RCC 7860 (cell line): ENCODE results near the gene SLC25A27.
A peak's percentile ranks its signal among the peaks of the same experiment; 100 is the strongest.

Experiments used
- DNase-seq: peaks from one replicate; pipeline ENCODE4 v3.0.0-alpha.2; 2015; ENCODE audit warnings: low spot score
- FAIRE-seq: peaks from 2 replicates; lab custom pipeline; 2012; peaks lifted over from hg19 to GRCh38; lab: Jason Lieb, UNC

SLC25A27 gene

GRCh38 chr6:46648869-46649492, 3.8 kb upstream of the SLC25A27 start:
- no peak for FAIRE-seq
- no peak for DNase-seq

GRCh38 chr6:46651006-46651405, 1.8 kb upstream of the SLC25A27 start:
- DNase-seq (no peak), FAIRE-seq (no peak)

GRCh38 chr6:46651816-46652215, 959 bp upstream of the SLC25A27 start:
- DNase-seq, result no peak
- FAIRE-seq, result no peak

- DNase-seq (no peak), FAIRE-seq (no peak)
These were observed 558 bp upstream of the SLC25A27 start for GRCh38 chr6:46652232-46652602.

- DNase-seq, result no peak
- FAIRE-seq, result no peak
These were observed 842 bp downstream of the SLC25A27 start for GRCh38 chr6:46653439-46654195.

GRCh38 chr6:46655803-46656202, 3.0 kb downstream of the SLC25A27 start:
- DNase-seq (no peak), FAIRE-seq (no peak)

GRCh38 chr6:46657642-46658041, 4.9 kb downstream of the SLC25A27 start:
- DNase-seq (no peak), FAIRE-seq (no peak)

GRCh38 chr6:46661483-46661882, 8.7 kb downstream of the SLC25A27 start:
- DNase-seq (no peak), FAIRE-seq (no peak)

- DNase-seq (no peak), FAIRE-seq (no peak)
These were observed 14.6 kb downstream of the SLC25A27 start for GRCh38 chr6:46667377-46667776.

- FAIRE-seq, result no peak
- no peak for DNase-seq
These were observed 21.6 kb downstream of the SLC25A27 start for GRCh38 chr6:46674410-46674809.

GRCh38 chr6:46676604-46677313, 24.0 kb downstream of the SLC25A27 start:
- FAIRE-seq (no peak), DNase-seq (no peak)

GRCh38 chr6:46677314-46677654, 24.5 kb downstream of the SLC25A27 start:
- no peak for FAIRE-seq
- no peak for DNase-seq

GRCh38 chr6:46684771-46685170, 32.0 kb downstream of the SLC25A27 start:
- DNase-seq, result peak; percentile 25
- peak; percentile 27 for FAIRE-seq

GRCh38 chr6:46687619-46688097, 34.9 kb downstream of the SLC25A27 start, which contains the start of gene TDRD6:
Gene TDRD6, plus strand, starts transcription at chr6:46687885. Its CDS starts 244 bp downstream, at chr6:46688129.
- DNase-seq (no peak), FAIRE-seq (no peak)

GRCh38 chr6:46688117-46688965, 35.6 kb downstream of the SLC25A27 start:
- no peak for FAIRE-seq
- DNase-seq, result no peak

GRCh38 chr6:46688966-46689335, 36.2 kb downstream of the SLC25A27 start:
- FAIRE-seq (no peak), DNase-seq (no peak)

- FAIRE-seq, result no peak
- DNase-seq, result no peak
These were observed 36.9 kb downstream of the SLC25A27 start for GRCh38 chr6:46689657-46690056.

GRCh38 chr6:46690141-46690755, 37.5 kb downstream of the SLC25A27 start:
- no peak for FAIRE-seq
- DNase-seq, result no peak

GRCh38 chr6:46690911-46691451, 38.2 kb downstream of the SLC25A27 start:
- no peak for DNase-seq
- no peak for FAIRE-seq

- no peak for FAIRE-seq
- no peak for DNase-seq
These were observed 47.2 kb downstream of the SLC25A27 start for GRCh38 chr6:46699970-46700369.
